Neural progenitor cell (in vitro differentiated cells): Measurements from ENCODE around the gene LARP1. TPM values are rescaled to one million over a fixed set of nuclear protein-coding genes. Genes with fewer than 3 reads are reported as not detected.

Experiments
- DNase-seq: peaks from one replicate; pipeline ENCODE4 v3.0.0-alpha.2; 2016; ENCODE audit warnings: low spot score
- H2AFZ ChIP-seq: fragments of 200-600 bp; sonication (generic); replicated peaks from 2 replicates; pipeline ENCODE4 v1.6.1; 2016; ENCODE audit warnings: antibody characterized with exemption
- H3F3A ChIP-seq: fragments of 200-600 bp; sonication (generic); 2 replicates; pipeline ENCODE4 v1.6.1; 2016; ENCODE audit warnings: antibody characterized with exemption, low read depth
- H3K27ac ChIP-seq: fragments of 200-600 bp; sonication (generic); 2 replicates; pipeline ENCODE4 v1.5.1; 2016; ENCODE audit warnings: mild to moderate bottlenecking
- H3K27me3 ChIP-seq: fragments of 200-600 bp; sonication (generic); 2 replicates; pipeline ENCODE4 v1.6.1; 2016; ENCODE audit warnings: mild to moderate bottlenecking, moderate library complexity
- H3K36me3 ChIP-seq: fragments of 200-600 bp; sonication (generic); 2 replicates; pipeline ENCODE4 v1.5.1; 2016
- H3K4me1 ChIP-seq: fragments of 200-600 bp; sonication (generic); 2 replicates; pipeline ENCODE4 v1.6.1; 2016; ENCODE audit warnings: mixed run types
- H3K4me2 ChIP-seq: fragments of 200-600 bp; sonication (generic); 2 replicates; pipeline ENCODE4 v1.6.1; 2016
- H3K4me3 ChIP-seq: fragments of 200-600 bp; sonication (generic); 2 replicates; pipeline ENCODE4 v1.5.1; 2016
- H3K79me2 ChIP-seq: fragments of 200-600 bp; sonication (generic); 2 replicates; pipeline ENCODE4 v1.6.1; 2016; ENCODE audit warnings: low read depth
- H3K9ac ChIP-seq: fragments of 200-600 bp; sonication (generic); 2 replicates; pipeline ENCODE4 v1.6.1; 2016
- H3K9me3 ChIP-seq: fragments of 200-600 bp; sonication (generic); 2 replicates; pipeline ENCODE4 v1.5.1; 2016; ENCODE audit warnings: low read depth
- H4K20me1 ChIP-seq: fragments of 200-600 bp; sonication (generic); 2 replicates; pipeline ENCODE4 v1.6.1; 2016; ENCODE audit warnings: low read depth
- H3K27ac Mint-ChIP-seq: 3 replicates; pipeline ENCODE4 v1.8.0; 2021; ENCODE audit warnings: mixed read lengths
- H3K27me3 Mint-ChIP-seq: 2 replicates; pipeline ENCODE4 v1.8.0; 2022; ENCODE audit warnings: low read depth, mild to moderate bottlenecking, inconsistent platforms, moderate library complexity, mixed read lengths; ENCODE audit not compliant: insufficient read depth
- H3K36me3 Mint-ChIP-seq: 3 replicates; pipeline ENCODE4 v1.8.0; 2021; ENCODE audit warnings: mixed read lengths
- H3K4me1 Mint-ChIP-seq: 3 replicates; pipeline ENCODE4 v1.8.0; 2021; ENCODE audit warnings: mixed read lengths
- H3K4me3 Mint-ChIP-seq: 3 replicates; pipeline ENCODE4 v1.8.0; 2021; ENCODE audit warnings: mild to moderate bottlenecking, moderate library complexity, mixed read lengths
- H3K9me3 Mint-ChIP-seq: 3 replicates; pipeline ENCODE4 v1.8.0; 2020; ENCODE audit warnings: mixed read lengths
- CTCF ChIP-seq: fragments of 200-600 bp; sonication (generic); IDR thresholded peaks from 2 replicates; pipeline ENCODE4 v1.5.1; 2017; ENCODE audit warnings: antibody characterized with exemption, mild to moderate bottlenecking
- EZH2 ChIP-seq: fragments of 200-600 bp; sonication (generic); IDR thresholded peaks from 2 replicates; pipeline ENCODE4 v1.6.1; 2017; ENCODE audit warnings: antibody characterized with exemption, mild to moderate bottlenecking, moderate library complexity
- EZH2phosphoT487 ChIP-seq: fragments of 200-600 bp; sonication (generic); IDR thresholded peaks from 2 replicates; pipeline ENCODE4 v1.6.1; 2017; ENCODE audit warnings: antibody characterized with exemption
- total RNA-seq: library from RNA; depleted of rRNA; stranded (reverse); fragments of >200 nt; gene quantifications from 2 replicates; pipeline ENCODE4 v1.2.3, GENCODE V29; 2015; ENCODE audit warnings: low replicate concordance

LARP1 gene
- total RNA-seq, 1 donor from 2014 or later: 53.8 TPM

GRCh38 chr5:154840435-154841272, 85.5 kb downstream of the LARP1 start:
- Histone ChIP-seq H3K27me3 (no peaks in the 10 kb centered on the region), H3K9me3 (no peaks in the 10 kb centered on the region), H2AFZ (no peak overlapping the region), H3K36me3 (no peaks in the 10 kb centered on the region), H3K4me3 (no peak overlapping the region), H3K9ac (no peak overlapping the region), H3K27ac (no peak overlapping the region), H3F3A (no peaks in the 10 kb centered on the region), H3K4me1 (no peaks in the 10 kb centered on the region), H3K4me2 (no peak overlapping the region), H4K20me1 (no peaks in the 10 kb centered on the region), H3K79me2 (no peaks in the 10 kb centered on the region)
- TF ChIP-seq CTCF (no peak), EZH2phosphoT487 (no peak)
- H3K4me3 Mint-ChIP-seq: no peak overlapping the region
- peaks cover 3% of the 10 kb centered on the region for H3K27me3 Mint-ChIP-seq
- peaks cover 3% of the 10 kb centered on the region for H3K36me3 Mint-ChIP-seq
- H3K27ac Mint-ChIP-seq: peak overlapping the region; percentile 14
- H3K9me3 Mint-ChIP-seq: no peaks in the 10 kb centered on the region
- no peaks in the 10 kb centered on the region for H3K4me1 Mint-ChIP-seq
- no peak for DNase-seq

DNA sequence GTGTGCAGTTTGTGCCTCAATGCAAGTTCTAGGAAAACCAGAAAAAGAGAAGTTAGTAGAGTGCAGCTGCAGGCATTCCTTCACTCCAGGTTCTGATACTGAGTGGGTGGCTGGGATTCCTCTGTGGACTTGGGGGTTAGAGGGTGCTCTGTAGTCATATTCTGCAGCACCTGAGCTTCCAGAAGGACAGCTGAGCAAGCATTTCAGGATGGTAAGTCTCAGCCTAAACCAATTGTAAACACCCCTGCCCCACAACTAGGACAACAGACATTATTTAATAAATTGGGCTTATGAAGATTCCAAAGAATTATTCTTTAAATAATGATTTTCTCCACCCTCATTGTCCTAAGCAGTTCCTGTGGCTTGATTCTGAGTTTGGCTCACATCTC, 86.1 kb downstream of the LARP1 start:
- Mint-ChIP-seq H3K27ac (peak overlapping the region; percentile 14), H3K27me3 (peaks cover 3% of the 10 kb centered on the region), H3K9me3 (no peaks in the 10 kb centered on the region), H3K36me3 (peaks cover 3% of the 10 kb centered on the region), H3K4me1 (no peaks in the 10 kb centered on the region), H3K4me3 (no peak overlapping the region)
- H3K9me3 ChIP-seq: no peaks in the 10 kb centered on the region
- H3K36me3 ChIP-seq: no peaks in the 10 kb centered on the region
- H3K4me1 ChIP-seq: no peaks in the 10 kb centered on the region
- no peaks in the 10 kb centered on the region for H4K20me1 ChIP-seq
- no peak overlapping the region for H3K4me3 ChIP-seq
- no peak for TF ChIP-seq EZH2
- TF ChIP-seq EZH2phosphoT487: no peak
- TF ChIP-seq CTCF: no peak
- H3K27ac ChIP-seq: no peak overlapping the region
- no peak overlapping the region for H2AFZ ChIP-seq
- DNase-seq: no peak
- no peak overlapping the region for H3K4me2 ChIP-seq
- no peaks in the 10 kb centered on the region for H3K79me2 ChIP-seq
- no peaks in the 10 kb centered on the region for H3K27me3 ChIP-seq
- H3K9ac ChIP-seq: no peak overlapping the region
- H3F3A ChIP-seq: no peaks in the 10 kb centered on the region

DNA sequence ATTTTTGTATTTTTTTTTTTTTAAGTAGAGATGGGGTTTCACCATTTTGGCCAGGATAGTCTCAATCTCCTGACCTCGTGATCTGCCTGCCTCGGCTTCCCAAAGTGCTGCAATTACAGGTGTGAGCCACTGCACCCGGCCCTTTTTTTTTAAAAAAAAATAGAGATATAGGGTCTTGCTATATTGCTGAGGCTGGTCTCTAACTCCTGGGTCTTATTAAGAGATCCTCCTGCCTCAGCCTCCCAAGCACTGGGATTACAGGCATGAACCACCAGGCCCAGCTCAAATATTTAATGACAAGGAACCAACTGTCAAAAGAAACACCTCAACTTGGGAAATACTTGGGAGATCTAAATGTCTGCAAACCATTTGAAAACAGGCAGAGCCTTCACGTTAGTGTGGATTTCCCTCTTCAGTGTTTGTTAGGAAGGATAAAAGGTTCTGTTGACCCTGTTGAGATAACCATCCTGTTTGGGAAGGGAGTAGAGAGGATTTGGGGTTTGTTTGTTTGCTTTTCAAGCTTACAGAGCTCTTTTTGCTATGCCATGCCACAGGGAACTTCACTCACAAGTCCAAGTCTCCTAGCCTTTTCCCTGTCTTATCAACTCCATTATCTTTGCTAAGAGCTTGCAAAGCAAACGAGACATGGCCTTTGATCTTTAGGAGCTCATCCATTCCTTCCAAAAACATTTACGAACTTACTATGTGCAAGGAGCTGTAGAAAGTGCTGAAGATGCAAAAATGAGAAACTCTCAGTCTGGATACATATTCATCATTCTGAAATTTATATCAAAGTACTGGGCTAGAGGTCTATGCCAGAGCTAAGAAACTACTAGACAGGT, 87.7 kb downstream of the LARP1 start:
- H3K79me2 ChIP-seq: no peaks in the 10 kb centered on the region
- no peaks in the 10 kb centered on the region for H3K4me1 ChIP-seq
- no peak overlapping the region for H3K27ac ChIP-seq
- no peaks in the 10 kb centered on the region for H3K27me3 ChIP-seq
- no peak overlapping the region for H3K4me3 ChIP-seq
- H3K36me3 Mint-ChIP-seq: peaks cover 1% of the 10 kb centered on the region
- H3K27ac Mint-ChIP-seq: no peak overlapping the region
- H3K4me2 ChIP-seq: no peak overlapping the region
- TF ChIP-seq EZH2 (no peak), CTCF (no peak), EZH2phosphoT487 (no peak)
- H3K27me3 Mint-ChIP-seq: peaks cover 3% of the 10 kb centered on the region
- H3K9ac ChIP-seq: no peak overlapping the region
- H3K4me3 Mint-ChIP-seq: no peak overlapping the region
- no peaks in the 10 kb centered on the region for H3K36me3 ChIP-seq
- no peaks in the 10 kb centered on the region for H3F3A ChIP-seq
- H4K20me1 ChIP-seq: no peaks in the 10 kb centered on the region
- no peaks in the 10 kb centered on the region for H3K9me3 Mint-ChIP-seq
- no peak for DNase-seq
- no peak overlapping the region for H2AFZ ChIP-seq
- no peaks in the 10 kb centered on the region for H3K4me1 Mint-ChIP-seq
- H3K9me3 ChIP-seq: no peaks in the 10 kb centered on the region
